Measurements from ENCODE around the gene DNAH17. TPM values are rescaled to one million over a fixed set of nuclear protein-coding genes. Genes with fewer than 3 reads are reported as not detected.

The DNAH17 gene
- polyA plus RNA-seq, 1 of the 3 experiments (the other 2 are of a cell fraction) = not detected

- ChIA-PET CTCF (interaction anchor here (1.3 kb wide), 1 partner anchor 42 kb away, joined by 3 read pairs; no protein-coding TSS in a partner anchor), POLR2A (no interaction called here)
- Histone ChIP-seq H3K9ac (no peak overlapping the region), H4K20me1 (ENCODE audit: insufficient read depth) (no peaks in the 10 kb centered on the region), H3K9me2 (no peaks in the 10 kb centered on the region), H3K36me3 (replicated peaks in 1 of 2; ENCODE audit: control insufficient read depth in 1 of 2, insufficient read depth in 2 of 2, low read length in 1 of 2) (no peaks in the 10 kb centered on the region), H3K9me3 (no peaks in the 10 kb centered on the region), H3K27me3 (ENCODE audit: insufficient read depth) (no peaks in the 10 kb centered on the region), H3F3A (replicated peaks; ENCODE audit: insufficient read depth) (no peaks in the 10 kb centered on the region), H3K79me2 (ENCODE audit: insufficient read depth) (no peaks in the 10 kb centered on the region), H3K4me2 (no peak overlapping the region), H3K4me3 (ENCODE audit: low read depth in 2 of 2, low read length in 1 of 2) (no peak overlapping the region), H3K27ac (ENCODE audit: low read depth in 2 of 2, low read length in 1 of 2) (no peak overlapping the region), H2AFZ (ENCODE audit: low read depth) (no peak overlapping the region), H3K4me1 (ENCODE audit: control insufficient read depth in 1 of 2, insufficient read depth in 2 of 2, low read depth in 1 of 2, low read length in 1 of 2) (no peaks in the 10 kb centered on the region)
- TF ChIP-seq NRF1 (IDR thresholded peaks at IDR 0.05; ENCODE audit: low read depth, low read length) = no peak
- no peak for TF ChIP-seq ELF1 (IDR thresholded peaks at IDR 0.05)
- TF ChIP-seq USF2 (IDR thresholded peaks at IDR 0.05; ENCODE audit: borderline replicate concordance, low read depth, low read length) = no peak
- no peak for DNase-seq
- WGBS (ENCODE audit: low lambda C conversion rate) = 94% methylated on average over 10 of the region's 10 CpGs
Measured at GRCh38 chr17:78608122-78608803, 31.1 kb upstream of the DNAH17 start.

DNA sequence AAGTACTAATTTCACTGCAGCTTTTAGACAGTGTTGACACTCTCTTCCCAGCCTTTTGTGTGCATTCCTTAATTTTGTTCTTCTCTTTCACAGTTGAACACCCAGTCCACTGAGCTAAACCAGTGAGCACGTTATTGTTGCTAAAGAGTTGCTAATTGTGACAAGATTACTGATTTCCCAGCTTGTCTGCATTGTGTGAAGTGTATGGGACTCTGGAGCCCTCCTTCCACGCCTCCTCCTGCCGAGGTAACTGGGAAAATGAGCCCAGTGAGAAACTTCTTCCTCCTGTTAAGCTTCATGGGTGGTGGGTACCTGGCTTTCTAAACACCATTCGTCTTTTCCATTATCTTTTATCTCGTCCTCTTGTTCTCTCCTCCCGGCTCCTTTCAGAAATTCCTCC is 29.8 kb upstream of the DNAH17 start:
- no peaks in the 10 kb centered on the region for H3K9me3 ChIP-seq

More for the DNA sequence above, 29.8 kb upstream of the DNAH17 start:
- Histone ChIP-seq H3K27ac (ENCODE audit: low read depth in 2 of 2, low read length in 1 of 2) (no peak overlapping the region), H3K9ac (no peak overlapping the region), H2AFZ (ENCODE audit: low read depth) (no peak overlapping the region), H3K4me2 (no peak overlapping the region), H3K4me1 (ENCODE audit: control insufficient read depth in 1 of 2, insufficient read depth in 2 of 2, low read depth in 1 of 2, low read length in 1 of 2) (no peaks in the 10 kb centered on the region), H3K9me2 (no peaks in the 10 kb centered on the region), H3F3A (replicated peaks; ENCODE audit: insufficient read depth) (no peaks in the 10 kb centered on the region), H3K4me3 (ENCODE audit: low read depth in 2 of 2, low read length in 1 of 2) (no peak overlapping the region), H3K36me3 (replicated peaks in 1 of 2; ENCODE audit: control insufficient read depth in 1 of 2, insufficient read depth in 2 of 2, low read length in 1 of 2) (no peaks in the 10 kb centered on the region), H4K20me1 (ENCODE audit: insufficient read depth) (no peaks in the 10 kb centered on the region), H3K79me2 (ENCODE audit: insufficient read depth) (no peaks in the 10 kb centered on the region), H3K27me3 (ENCODE audit: insufficient read depth) (no peaks in the 10 kb centered on the region)
- WGBS (ENCODE audit: low lambda C conversion rate) = 77% methylated on average over 6 of the region's 6 CpGs
- no peak for DNase-seq
- POLR2A ChIA-PET = no interaction called here
- no peak for TF ChIP-seq MXI1 (IDR thresholded peaks at IDR 0.05; ENCODE audit: low read depth, low read length)
- TF ChIP-seq, protein P1, sequence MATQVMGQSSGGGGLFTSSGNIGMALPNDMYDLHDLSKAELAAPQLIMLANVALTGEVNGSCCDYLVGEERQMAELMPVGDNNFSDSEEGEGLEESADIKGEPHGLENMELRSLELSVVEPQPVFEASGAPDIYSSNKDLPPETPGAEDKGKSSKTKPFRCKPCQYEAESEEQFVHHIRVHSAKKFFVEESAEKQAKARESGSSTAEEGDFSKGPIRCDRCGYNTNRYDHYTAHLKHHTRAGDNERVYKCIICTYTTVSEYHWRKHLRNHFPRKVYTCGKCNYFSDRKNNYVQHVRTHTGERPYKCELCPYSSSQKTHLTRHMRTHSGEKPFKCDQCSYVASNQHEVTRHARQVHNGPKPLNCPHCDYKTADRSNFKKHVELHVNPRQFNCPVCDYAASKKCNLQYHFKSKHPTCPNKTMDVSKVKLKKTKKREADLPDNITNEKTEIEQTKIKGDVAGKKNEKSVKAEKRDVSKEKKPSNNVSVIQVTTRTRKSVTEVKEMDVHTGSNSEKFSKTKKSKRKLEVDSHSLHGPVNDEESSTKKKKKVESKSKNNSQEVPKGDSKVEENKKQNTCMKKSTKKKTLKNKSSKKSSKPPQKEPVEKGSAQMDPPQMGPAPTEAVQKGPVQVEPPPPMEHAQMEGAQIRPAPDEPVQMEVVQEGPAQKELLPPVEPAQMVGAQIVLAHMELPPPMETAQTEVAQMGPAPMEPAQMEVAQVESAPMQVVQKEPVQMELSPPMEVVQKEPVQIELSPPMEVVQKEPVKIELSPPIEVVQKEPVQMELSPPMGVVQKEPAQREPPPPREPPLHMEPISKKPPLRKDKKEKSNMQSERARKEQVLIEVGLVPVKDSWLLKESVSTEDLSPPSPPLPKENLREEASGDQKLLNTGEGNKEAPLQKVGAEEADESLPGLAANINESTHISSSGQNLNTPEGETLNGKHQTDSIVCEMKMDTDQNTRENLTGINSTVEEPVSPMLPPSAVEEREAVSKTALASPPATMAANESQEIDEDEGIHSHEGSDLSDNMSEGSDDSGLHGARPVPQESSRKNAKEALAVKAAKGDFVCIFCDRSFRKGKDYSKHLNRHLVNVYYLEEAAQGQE (IDR thresholded peaks at IDR 0.05; ENCODE audit: low read depth, low read length) = no peak
- TF ChIP-seq ZBTB33 (IDR thresholded peaks at IDR 0.05; ENCODE audit: borderline replicate concordance, low read depth) = no peak
- CTCF ChIA-PET = no interaction called here

Data from SK-N-SH (cell line).